SJSA1 (cell line): ENCODE measurements around the gene PIK3CB. TPM values are rescaled to one million over a fixed set of nuclear protein-coding genes. Genes with fewer than 3 reads are reported as not detected.

ENCODE experiments used
- DNase-seq, 2 experiments: peaks; one replicate each; pipeline ENCODE4 v3.0.0-alpha.2; 2015 to 2020; ENCODE audit warnings: low spot score in 2 of 2, low read depth in 1 of 2
- H3K27ac ChIP-seq: fragments of 250-450 bp; sonication (Bioruptor Pico); 2 replicates; pipeline ENCODE4 v1.5.1; 2020; ENCODE audit warnings: mild to moderate bottlenecking, moderate library complexity
- H3K27me3 ChIP-seq: fragments of 250-450 bp; sonication (Bioruptor Pico); replicated peaks from 2 replicates; pipeline ENCODE4 v1.5.1; 2020; ENCODE audit warnings: mild to moderate bottlenecking, moderate library complexity
- H3K36me3 ChIP-seq: fragments of 250-450 bp; sonication (Bioruptor Pico); 2 replicates; pipeline ENCODE4 v1.5.1; 2020; ENCODE audit warnings: mild to moderate bottlenecking
- H3K4me1 ChIP-seq: fragments of 250-450 bp; sonication (Bioruptor Pico); replicated peaks from 2 replicates; pipeline ENCODE4 v1.6.1; 2021; ENCODE audit warnings: mild to moderate bottlenecking
- H3K4me3 ChIP-seq: fragments of 250-450 bp; sonication (Bioruptor Pico); 2 replicates; pipeline ENCODE4 v1.5.1; 2020; ENCODE audit warnings: mild to moderate bottlenecking
- H3K9me3 ChIP-seq: fragments of 250-450 bp; sonication (Bioruptor Pico); replicated peaks from 2 replicates; pipeline ENCODE4 v1.5.1; 2020; ENCODE audit warnings: mild to moderate bottlenecking
- total RNA-seq: library from RNA; depleted of rRNA; stranded (reverse); fragments of >200 nt; shearing (Covaris generic); gene quantifications from 2 replicates; pipeline ENCODE4 v1.2.3, GENCODE V29; 2014

Gene PIK3CB
- total RNA-seq, 1 experiment from 2014 or later, result 7.3 TPM

DNA sequence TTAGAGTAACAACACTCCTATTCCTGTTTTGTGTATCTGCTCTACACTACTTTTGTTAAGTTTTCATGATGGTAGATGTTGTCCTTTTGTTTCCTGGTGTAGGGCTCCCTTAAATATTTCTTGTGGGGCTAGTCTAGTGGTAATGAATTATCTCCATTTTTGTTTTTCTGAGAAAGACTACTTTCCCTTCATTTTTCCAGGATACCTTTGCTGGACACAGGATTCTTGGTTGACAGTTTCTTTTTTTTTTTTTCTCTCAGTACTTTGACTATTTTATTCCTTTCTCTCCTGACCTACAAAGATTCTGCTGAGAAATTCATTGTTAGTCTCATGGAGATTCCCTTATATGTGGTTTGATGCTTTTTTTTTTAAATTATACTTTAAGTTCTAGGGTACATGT lies 188.2 kb downstream of the PIK3CB start:
- Histone ChIP-seq H3K4me3 (no peak overlapping the region), H3K36me3 (peaks cover 15% of the 10 kb centered on the region), H3K27ac (no peak overlapping the region), H3K27me3 (no peaks in the 10 kb centered on the region), H3K9me3 (peaks cover 6% of the 10 kb centered on the region; the same call in 1 of the 2 replicates), H3K4me1 (no peaks in the 10 kb centered on the region)
- no peak for DNase-seq

DNA sequence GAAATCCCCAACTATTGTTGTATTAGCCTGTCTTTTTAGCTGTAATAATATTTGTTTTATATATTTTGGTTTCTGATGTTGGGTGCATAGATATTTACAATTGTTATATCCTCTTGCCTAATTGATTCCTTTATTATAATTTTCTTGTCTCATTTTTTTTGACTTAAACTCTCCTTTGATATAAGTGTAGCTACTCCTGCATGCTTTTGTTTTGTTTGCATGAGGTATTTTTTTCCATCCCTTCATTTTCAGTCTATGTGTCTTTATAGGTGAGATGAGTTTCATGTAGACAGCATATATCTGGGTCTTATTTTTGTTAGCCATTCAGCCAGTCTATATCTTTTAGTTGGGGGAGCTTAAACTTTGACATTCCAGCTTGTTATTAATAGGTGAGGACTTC lies 188.7 kb downstream of the PIK3CB start:
- Histone ChIP-seq H3K27ac (no peak overlapping the region), H3K9me3 (peaks cover 6% of the 10 kb centered on the region; the same call in 1 of the 2 replicates)

DNA sequence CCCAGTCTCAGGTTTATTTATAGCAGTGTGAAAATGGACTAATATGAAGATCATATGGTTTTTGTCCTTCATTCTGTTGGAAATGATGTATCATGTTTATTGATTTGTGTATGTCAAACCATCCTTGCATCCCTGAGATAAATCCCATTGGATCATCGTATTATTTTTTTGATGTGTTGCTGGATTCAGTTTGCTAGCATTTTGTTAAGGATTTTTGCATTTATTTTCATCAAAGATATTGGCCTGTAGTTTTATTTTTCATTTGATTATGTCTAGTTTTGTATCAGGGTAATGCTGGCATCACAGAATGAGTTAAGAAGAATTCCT lies 191.8 kb downstream of the PIK3CB start:
- Histone ChIP-seq H3K9me3 (peaks cover 3% of the 10 kb centered on the region; the same call in 1 of the 2 replicates), H3K36me3 (no peaks in the 10 kb centered on the region), H3K4me1 (no peaks in the 10 kb centered on the region), H3K4me3 (no peak overlapping the region), H3K27me3 (no peaks in the 10 kb centered on the region), H3K27ac (no peak overlapping the region)
- no peak for DNase-seq

More for the DNA sequence above, 188.7 kb downstream of the PIK3CB start:
- Histone ChIP-seq H3K4me1 (no peaks in the 10 kb centered on the region), H3K27me3 (no peaks in the 10 kb centered on the region), H3K36me3 (peaks cover 15% of the 10 kb centered on the region), H3K4me3 (no peak overlapping the region)
- DNase-seq, result no peak

DNA sequence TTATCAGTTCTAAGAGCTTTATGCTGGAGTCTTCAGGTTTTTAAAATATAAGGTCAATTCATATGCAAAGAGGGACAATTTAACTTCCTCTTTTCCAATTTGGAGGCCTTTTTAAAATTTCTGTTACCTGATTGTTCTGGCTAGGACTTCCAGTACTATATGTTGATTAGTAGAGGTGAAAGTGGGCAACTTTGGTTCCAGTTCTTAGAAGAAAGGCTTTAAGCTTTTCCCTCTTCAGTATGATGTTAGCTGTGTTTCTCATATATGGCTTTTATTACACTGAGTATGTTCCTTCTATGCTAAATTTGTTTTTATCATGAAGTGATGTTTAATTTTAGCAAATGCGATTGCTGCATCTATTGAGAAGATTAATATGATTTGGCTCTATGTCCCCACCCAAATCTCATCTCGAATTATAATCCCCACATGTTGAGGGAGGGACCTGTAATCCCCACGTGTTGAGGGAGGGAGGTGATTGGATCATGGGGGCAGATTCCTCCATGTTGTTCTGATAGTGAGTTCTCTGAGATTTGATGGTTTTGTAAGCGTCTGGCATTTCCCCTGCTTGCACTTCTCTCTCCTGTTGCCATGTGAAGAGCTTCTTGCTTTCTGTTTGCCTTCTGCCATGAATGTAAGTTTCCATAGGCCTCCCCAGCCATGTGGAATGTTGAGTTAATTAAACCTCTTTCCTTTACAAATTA lies 192.4 kb downstream of the PIK3CB start:
- H3K9me3 ChIP-seq, result peaks cover 3% of the 10 kb centered on the region; the same call in 1 of the 2 replicates
- no peaks in the 10 kb centered on the region for H3K27me3 ChIP-seq
- no peak for DNase-seq
- no peaks in the 10 kb centered on the region for H3K4me1 ChIP-seq
- H3K36me3 ChIP-seq, result no peaks in the 10 kb centered on the region
- no peak overlapping the region for H3K27ac ChIP-seq
- no peak overlapping the region for H3K4me3 ChIP-seq

DNA sequence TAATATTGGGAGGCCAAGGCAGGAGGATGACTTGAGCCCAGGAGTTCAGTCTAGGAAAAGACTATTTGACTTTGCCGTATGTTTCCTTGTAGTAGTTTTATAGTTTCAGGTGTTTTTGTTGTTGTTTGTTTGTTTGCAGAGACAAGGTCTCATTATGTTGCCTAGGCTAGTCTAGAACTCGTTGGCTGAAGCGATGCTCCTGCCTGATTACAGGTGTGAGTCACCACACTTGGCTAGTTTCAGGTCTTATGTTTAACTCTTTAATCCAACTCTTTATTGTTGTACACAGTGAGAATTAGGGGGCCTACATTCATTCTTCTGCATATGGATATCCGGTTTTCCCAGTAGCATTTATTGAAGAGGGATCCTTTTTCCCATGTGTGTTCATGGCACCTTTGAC lies 194.2 kb downstream of the PIK3CB start:
- no peak overlapping the region for H3K4me3 ChIP-seq
- no peaks in the 10 kb centered on the region for H3K4me1 ChIP-seq
- H3K27ac ChIP-seq, result no peak overlapping the region
- H3K9me3 ChIP-seq, result peaks cover 3% of the 10 kb centered on the region; the same call in 1 of the 2 replicates
- no peak for DNase-seq
- no peaks in the 10 kb centered on the region for H3K27me3 ChIP-seq
- H3K36me3 ChIP-seq, result no peaks in the 10 kb centered on the region

DNA sequence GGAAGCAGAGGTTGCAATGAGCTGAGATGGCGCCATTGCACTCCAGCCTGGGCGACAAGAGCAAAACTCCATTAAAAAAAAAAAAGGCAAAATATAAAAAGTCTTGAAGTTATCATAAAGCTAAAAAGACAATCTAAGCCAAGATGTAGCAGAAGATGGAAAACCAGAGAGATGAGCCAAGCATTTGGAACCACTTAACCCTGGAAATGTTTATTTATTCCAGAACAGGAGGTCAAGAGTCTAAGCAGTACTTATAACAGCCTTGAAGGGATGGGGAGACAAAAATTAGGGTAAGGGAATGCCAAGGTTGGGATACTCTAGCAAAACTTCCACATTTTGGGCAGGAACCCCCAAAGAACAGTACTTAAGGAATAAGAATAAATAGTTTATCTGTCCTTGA lies 196.1 kb downstream of the PIK3CB start:
- no peak for DNase-seq
- H3K9me3 ChIP-seq, result peaks cover 3% of the 10 kb centered on the region; the same call in 1 of the 2 replicates

DNA sequence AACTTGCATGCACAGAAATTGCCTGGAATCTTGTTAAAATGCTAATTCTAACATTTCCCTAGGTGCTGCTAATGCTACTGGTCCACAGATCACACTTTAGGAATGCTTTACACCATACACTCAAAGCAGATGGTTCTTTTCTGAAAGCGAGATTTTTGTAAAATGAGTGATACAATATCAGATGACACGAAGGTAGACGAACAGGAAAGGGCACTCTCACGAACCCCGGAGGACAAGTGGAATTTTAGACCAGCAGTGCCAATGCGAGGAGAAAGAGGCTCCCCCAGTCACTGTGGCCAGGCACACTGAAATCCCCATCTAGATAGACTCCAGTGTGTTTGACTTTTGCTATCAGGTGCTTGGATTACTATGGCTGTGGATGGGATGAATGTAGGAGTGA lies 205.2 kb downstream of the PIK3CB start:
- Histone ChIP-seq H3K4me3 (no peak overlapping the region), H3K27me3 (no peaks in the 10 kb centered on the region)
- no peak for DNase-seq

More for the DNA sequence above, 196.1 kb downstream of the PIK3CB start:
- Histone ChIP-seq H3K27me3 (no peaks in the 10 kb centered on the region), H3K4me1 (no peaks in the 10 kb centered on the region), H3K27ac (no peak overlapping the region), H3K36me3 (no peaks in the 10 kb centered on the region), H3K4me3 (no peak overlapping the region)

DNA sequence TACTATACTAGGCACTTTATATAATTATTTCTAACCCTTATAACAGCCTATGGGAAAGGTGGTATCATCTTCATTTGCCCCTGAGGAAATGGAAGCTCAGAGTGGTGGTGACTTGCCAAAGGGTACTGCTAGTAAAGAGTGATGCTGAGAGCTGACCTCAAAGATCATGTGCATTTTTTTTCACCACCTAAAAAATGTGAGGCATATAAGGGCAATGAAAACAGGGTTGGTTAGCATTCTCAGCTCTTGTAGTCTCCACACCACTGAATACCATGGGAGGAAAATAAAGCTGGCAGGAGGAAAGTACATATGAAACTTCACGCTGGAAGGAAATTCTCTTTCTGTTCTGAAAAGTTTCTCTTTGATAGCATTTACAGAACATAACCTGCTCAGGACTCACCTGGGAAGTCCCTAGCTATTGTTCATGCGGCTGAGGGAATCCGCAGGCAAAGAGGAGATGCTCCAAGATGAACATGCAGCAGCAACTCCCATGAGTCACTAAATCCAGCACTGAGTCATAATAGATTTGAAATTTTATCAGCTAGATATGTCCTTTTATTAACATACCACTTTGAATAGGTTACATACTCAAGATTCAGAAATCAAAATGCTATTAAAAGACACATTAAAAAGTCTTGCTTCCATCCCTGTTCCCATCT lies 208.9 kb downstream of the PIK3CB start:
- no peaks in the 10 kb centered on the region for H3K27me3 ChIP-seq
- no peak overlapping the region for H3K4me3 ChIP-seq
- DNase-seq, result no peak
- no peaks in the 10 kb centered on the region for H3K4me1 ChIP-seq
- H3K9me3 ChIP-seq, result no peaks in the 10 kb centered on the region
- no peak overlapping the region for H3K27ac ChIP-seq
- peaks cover 5% of the 10 kb centered on the region; the same call in 1 of the 2 replicates for H3K36me3 ChIP-seq

More for the DNA sequence above, 205.2 kb downstream of the PIK3CB start:
- Histone ChIP-seq H3K9me3 (no peaks in the 10 kb centered on the region), H3K27ac (no peak overlapping the region), H3K36me3 (no peaks in the 10 kb centered on the region), H3K4me1 (no peaks in the 10 kb centered on the region)

DNA sequence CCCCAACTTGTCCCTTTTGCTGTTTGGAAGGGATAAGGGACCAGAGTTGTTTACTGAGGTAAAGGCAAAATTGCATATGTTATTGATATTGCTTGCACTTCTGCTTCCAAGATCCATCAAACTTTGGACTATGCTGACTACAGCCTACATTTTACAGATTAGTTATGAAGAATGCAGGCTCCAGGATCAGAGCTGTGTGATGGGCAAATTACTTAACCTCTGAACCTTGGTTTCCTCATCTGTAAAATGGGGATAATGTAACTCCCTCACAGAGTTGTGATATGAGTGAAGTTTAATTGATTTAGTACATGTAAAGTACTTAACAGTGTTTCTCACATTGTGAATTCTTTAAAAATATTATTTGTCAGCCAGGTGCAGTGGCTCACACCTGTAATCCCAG lies 210.2 kb downstream of the PIK3CB start:
- Histone ChIP-seq H3K4me1 (no peaks in the 10 kb centered on the region), H3K4me3 (no peak overlapping the region), H3K27ac (no peak overlapping the region), H3K9me3 (no peaks in the 10 kb centered on the region), H3K36me3 (peaks cover 5% of the 10 kb centered on the region; the same call in 1 of the 2 replicates), H3K27me3 (no peaks in the 10 kb centered on the region)
- no peak for DNase-seq

DNA sequence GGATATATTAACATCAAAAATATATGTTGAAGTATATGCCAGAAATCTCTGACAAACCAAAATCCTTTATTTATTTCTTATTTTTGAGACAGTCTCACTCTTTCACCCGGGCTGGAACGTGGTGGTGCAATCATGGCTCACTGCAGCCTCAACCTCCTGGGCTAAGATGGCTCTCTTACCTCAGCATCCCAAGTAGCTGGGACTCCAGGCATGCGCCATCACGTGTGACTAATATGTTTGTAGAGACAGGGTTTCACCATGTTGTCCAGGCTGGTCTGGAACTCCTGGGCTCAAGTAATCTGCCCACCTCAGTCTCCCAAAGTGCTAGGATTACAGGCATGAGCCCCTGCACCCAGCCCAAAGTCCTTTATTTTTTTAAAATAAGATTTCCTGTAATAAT lies 214.3 kb downstream of the PIK3CB start:
- Histone ChIP-seq H3K27ac (no peak overlapping the region), H3K9me3 (no peaks in the 10 kb centered on the region), H3K27me3 (no peaks in the 10 kb centered on the region), H3K36me3 (peaks cover 5% of the 10 kb centered on the region; the same call in 1 of the 2 replicates), H3K4me3 (no peak overlapping the region), H3K4me1 (no peaks in the 10 kb centered on the region)
- DNase-seq, result no peak

DNA sequence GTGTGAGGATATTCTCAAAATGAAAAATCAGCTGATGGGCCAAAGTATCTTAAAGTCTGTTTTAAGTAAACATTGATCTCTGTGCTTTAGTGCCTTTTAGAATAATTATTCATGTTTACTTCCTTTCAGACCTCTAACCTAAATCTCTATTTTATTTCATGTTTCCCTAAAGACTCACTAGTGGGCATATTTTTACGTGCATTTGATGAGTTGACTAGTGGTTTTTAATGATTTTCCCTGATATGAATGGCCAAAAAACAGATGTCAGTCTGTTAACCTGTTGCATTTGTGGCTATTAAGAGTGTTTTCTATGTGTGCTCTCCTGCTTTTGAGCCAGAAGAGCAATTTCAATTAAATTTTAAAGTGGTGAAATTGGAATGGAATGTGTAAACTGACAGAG lies 219.3 kb downstream of the PIK3CB start:
- Histone ChIP-seq H3K9me3 (no peaks in the 10 kb centered on the region), H3K4me1 (no peaks in the 10 kb centered on the region)

DNA sequence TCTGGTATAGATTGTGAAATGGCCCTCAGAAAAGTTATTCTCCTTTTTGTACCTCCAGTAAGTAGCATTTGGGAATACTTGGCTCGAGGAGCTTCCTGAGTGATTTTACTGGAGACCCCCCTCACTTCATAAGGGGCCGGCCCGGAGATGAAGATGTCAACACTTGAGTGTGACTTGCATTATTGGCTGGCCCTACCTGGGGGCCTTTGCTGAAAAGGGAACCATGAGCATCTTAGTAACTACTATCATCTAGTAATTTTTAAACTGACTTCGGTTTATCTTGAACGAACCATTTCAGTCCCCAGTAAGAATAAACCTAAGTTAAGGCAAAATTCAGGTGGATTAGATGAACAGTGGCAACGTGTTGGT lies 224.8 kb downstream of the PIK3CB start:
- no peaks in the 10 kb centered on the region for H3K9me3 ChIP-seq
- H3K36me3 ChIP-seq, result no peaks in the 10 kb centered on the region
- H3K27ac ChIP-seq, result no peak overlapping the region
- no peaks in the 10 kb centered on the region for H3K27me3 ChIP-seq
- peaks cover 5% of the 10 kb centered on the region for H3K4me1 ChIP-seq
- DNase-seq, result no peak
- no peak overlapping the region for H3K4me3 ChIP-seq

More for the DNA sequence above, 219.3 kb downstream of the PIK3CB start:
- no peak overlapping the region for H3K27ac ChIP-seq
- no peaks in the 10 kb centered on the region for H3K27me3 ChIP-seq
- DNase-seq, result no peak
- H3K4me3 ChIP-seq, result no peak overlapping the region
- H3K36me3 ChIP-seq, result no peaks in the 10 kb centered on the region

DNA sequence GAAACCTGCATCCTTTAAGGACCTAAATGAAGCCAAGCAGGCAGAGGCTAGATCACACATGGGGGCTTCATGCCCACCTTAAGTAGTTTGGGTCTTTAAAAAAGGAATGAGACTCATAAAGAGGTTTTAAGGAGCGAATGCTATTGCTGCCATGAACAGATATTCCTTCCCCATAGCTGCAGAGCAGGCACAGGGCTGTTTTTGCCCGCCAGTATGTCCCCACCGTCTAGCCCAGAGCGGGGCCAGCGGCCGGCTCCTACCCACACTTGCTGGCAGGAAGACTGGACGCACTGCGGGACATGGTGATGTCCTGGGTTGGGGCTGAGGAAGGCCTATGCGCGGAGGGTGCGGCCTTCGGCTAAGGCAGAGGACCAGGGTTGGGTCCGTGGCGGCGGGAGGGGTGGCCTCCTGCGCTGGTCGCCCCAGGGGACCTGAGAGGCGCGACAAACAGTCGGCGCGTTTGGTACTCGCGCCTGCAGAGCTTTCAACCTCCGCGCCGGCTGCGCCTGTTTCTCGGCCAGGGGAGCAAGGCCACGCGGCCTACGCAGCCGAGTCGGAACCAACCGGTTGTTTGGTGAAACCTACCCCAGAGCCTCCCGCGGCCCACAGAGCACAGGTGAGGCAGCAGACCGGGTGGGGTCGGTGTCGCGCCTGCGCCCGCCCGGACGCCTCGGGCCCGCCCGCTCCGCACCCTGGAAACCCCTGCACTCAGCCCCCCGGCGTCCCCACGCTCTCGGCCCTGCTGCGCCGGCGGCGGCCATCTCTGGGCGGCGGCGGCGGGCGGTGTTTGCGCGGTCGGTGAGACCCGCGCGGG lies 226.2 kb downstream of the PIK3CB start, which contains the start of gene FAIM:
TSS of gene FAIM (plus strand) at position 450 of the 814 bp plus-strand sequence. CDS start 10,956 bp downstream, outside the sequence.
- Histone ChIP-seq H3K36me3 (no peaks in the 10 kb centered on the region), H3K4me1 (peaks cover 5% of the 10 kb centered on the region), H3K9me3 (no peaks in the 10 kb centered on the region), H3K27me3 (no peaks in the 10 kb centered on the region), H3K27ac (peak within 1 kb of the TSS; percentile 63), H3K4me3 (peak within 1 kb of the TSS; percentile 64)
- peak; percentile 64 to 78 for DNase-seq
